ENCODE results near the gene CAPN2.
A peak's percentile ranks its signal among the peaks of the same experiment; 100 is the strongest.

The CAPN2 gene

DNA sequence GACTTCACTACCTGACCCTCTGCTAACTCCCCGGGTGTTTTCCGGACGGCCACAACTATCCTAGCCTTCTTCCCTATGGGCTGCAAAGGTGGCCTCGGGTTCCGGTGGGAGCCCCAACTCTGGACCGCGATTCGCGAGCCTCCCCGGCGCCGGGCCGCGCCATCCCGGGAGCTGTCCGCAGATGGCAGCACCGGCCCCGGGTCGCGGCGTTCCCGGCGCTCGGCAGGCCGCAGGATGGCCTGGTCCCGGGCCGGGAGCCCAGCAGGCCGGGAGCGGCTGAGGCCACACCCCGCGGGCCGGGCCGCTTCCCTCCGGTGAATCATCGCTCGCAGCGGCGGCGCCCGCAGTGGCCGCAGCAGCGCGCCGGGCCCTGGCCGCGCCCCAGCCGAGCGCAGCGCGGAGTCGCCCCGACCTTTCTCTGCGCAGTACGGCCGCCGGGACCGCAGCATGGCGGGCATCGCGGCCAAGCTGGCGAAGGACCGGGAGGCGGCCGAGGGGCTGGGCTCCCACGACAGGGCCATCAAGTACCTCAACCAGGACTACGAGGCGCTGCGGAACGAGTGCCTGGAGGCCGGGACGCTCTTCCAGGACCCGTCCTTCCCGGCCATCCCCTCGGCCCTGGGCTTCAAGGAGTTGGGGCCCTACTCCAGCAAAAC is at the start of gene CAPN2:
Gene CAPN2 (plus strand): TSS at position 346 of the 656 bp plus-strand sequence. CDS start 102 bp downstream, at position 448.
- peak; percentile 79 for DNase-seq

- no peak for DNase-seq
Observed at GRCh38 chr1:223662943-223663342, 49.4 kb upstream of the CAPN2 start.

DNA sequence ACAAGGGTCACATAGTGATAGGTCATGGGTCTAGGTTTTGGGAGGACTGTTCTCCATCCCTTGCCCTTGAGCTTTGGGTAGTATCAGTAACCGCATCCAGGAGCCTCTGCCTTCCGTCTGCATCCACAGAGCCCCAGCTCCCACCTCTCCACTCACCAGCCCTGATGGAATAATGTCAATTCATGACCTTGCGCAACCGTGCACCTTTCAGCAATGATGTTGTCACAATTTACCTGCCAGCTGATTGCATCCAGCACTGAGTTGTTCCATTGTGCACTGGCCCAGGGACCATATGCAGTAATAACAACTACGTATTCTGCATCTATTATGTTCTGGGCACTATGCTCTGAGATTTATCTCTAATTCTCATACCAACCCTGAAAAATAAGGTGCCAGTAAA is 48.2 kb upstream of the CAPN2 start:
- no peak for DNase-seq

GRCh38 chr1:223665592-223666312 is 46.6 kb upstream of the CAPN2 start, which contains the start of gene CAPN8:
Gene CAPN8 (minus strand): TSS chr1:223665701. CDS start chr1:223665646, 55 bp downstream.
- no peak for DNase-seq

DNA sequence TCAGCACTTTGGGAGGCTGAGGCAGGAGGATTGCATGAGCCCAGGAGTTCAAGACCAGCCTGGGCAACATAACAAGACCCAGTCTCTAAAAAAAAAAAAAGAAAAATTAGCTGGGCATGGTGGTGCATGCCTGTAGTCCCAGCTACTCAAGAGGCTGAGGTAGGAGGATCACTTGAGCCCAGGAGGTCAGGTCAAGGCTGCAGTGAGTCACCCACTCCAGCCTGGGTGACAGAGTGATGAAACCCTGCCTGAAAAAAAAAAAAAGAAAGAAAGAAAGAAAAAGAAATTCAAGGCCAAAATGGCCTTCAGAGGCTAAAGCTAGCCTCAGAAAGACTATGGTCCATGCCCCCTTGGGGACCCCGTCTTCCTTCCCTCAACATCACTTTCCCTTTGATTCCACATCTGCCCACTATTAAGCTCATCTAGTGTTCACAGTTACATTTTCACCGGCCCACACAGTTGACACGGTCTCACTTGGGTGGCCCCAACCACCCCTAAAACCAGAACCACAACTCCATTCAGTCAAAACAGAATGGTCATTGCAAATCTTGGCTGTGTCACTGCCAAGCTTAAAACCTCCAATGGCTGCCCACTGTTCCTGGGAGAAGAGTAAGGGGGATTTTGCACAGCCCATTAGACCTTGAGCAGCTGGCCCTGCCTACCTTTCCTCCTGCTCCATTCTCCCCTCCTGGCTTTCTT is 44.7 kb upstream of the CAPN2 start:
- DNase-seq = no peak

GRCh38 chr1:223669003-223669795 is 43.1 kb upstream of the CAPN2 start:
- DNase-seq = no peak

DNA sequence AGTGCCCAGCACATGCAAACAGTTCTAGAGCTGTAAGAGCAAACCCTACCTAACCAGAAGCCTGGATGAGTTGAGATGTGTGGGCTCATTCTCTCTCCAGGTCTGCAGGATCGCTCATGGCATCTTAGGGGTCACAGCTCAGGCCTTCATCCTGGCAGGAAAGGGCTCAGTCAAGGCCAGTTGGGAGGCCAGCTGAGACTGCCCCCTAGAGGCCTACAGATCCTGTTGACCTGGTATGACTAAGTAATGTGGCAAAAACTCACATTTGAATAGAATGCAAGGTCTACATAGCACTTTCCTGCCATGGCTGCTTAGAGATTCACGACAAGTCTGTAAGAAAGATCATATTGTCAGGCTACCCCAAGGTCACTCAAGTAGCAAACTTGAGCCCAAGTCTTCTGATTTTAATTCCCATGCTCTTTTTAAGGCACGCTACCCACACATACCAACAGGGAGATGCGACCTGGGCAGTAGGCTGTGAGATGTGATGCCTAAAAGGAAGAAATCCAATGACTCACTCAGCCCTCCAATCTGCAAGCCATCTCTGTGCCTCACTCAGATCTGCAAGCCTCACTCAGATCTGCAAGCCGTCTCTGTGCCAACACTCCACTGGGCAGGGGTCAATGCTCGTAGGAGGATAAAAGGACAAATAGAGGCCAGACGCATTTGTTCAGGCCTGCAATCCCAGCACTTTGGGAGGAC is 41.7 kb upstream of the CAPN2 start:
- DNase-seq = no peak

DNA sequence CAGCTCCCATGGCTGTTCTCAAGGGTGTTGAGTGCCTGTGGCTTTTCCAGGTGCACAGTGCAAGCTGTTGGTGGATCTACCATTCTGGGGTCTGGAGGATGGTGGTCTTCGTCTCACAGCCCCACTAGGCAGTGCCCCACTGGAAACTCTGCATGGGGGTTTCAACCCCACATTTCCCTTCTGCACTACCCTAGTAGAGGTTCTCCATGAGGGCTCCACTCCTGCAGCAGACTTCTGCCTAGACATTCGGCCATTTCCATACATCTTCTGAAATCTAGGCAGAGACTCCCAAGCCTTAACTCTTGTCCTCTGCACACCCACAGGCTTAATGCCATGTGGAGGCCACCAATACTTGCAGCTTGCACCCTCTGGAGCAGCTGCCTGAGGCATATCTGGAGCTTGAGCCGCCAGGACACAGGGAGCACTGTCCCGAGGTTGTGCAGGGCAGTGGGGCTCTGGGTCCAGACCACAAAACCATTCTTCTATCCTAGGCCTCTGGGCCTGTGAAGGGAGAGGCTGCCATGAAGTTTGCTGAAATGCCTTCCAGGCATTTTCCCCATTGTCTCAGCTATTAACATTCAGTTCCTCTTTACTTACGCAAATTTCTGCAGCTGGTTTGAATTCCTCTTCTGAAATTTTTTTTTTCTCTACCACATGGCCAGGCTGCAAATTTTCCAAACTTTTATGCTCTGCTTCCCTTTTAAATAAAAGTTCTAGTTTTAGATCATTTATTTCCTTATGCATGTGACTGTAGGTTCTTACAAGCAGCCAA is 38.0 kb upstream of the CAPN2 start:
- DNase-seq = no peak

DNA sequence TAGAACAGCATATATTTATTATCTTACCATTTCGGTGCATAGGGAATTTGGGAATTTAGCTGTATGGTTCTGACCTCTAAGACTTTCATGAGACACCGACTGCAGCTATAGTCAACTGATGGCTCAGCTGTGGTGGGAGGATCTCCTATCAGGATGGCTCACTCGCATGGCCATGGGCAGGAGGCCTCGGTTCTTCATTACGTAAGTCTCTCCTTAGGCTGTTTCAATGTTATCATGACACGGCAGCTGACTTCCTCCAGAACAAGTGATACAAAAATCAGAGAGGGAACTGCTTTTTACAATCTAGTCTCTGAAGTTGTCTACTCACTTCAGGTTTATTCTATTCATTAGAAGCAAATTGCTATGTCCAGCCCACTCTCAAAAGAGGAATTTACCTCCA is 33.5 kb upstream of the CAPN2 start:
- DNase-seq = no peak

DNA sequence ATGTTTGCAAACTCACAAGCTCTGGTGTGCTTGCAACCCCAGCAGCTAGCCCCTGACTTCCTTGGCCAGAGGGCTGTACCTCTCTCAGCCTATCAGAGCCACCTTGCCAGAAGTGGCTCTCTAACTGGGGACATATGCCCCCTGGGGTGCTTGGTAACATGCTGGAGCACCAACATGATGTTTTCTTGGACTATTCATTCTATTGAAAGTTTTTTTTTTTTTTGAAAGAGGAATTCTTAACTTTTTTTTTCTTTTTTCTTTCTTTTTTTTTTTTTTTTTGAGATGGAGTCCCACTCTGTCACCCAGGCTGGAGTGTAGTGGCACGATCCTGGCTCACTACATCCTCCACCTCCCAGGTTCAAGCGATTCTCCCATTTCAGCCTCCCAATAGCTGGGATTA is 32.2 kb upstream of the CAPN2 start:
- no peak for DNase-seq

DNA sequence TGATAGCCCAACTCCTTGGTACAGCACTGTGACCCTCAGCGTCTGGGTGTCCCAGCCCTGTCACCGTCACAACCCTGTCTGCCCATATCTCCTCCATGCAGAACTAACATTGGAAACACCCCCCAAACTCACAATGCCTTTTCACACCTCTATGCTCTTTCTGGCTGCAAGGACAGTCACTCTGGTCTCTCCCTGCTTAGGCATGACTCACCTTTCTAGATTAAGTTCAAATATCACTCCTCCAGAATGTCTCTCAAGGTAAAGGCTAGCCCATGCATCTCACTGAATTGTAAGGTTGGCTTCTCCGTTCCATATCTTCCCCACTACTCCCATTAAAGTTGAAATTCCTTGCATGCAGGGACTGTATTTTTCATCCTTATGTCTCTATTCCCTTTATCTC is 29.8 kb upstream of the CAPN2 start:
- DNase-seq = no peak

DNA sequence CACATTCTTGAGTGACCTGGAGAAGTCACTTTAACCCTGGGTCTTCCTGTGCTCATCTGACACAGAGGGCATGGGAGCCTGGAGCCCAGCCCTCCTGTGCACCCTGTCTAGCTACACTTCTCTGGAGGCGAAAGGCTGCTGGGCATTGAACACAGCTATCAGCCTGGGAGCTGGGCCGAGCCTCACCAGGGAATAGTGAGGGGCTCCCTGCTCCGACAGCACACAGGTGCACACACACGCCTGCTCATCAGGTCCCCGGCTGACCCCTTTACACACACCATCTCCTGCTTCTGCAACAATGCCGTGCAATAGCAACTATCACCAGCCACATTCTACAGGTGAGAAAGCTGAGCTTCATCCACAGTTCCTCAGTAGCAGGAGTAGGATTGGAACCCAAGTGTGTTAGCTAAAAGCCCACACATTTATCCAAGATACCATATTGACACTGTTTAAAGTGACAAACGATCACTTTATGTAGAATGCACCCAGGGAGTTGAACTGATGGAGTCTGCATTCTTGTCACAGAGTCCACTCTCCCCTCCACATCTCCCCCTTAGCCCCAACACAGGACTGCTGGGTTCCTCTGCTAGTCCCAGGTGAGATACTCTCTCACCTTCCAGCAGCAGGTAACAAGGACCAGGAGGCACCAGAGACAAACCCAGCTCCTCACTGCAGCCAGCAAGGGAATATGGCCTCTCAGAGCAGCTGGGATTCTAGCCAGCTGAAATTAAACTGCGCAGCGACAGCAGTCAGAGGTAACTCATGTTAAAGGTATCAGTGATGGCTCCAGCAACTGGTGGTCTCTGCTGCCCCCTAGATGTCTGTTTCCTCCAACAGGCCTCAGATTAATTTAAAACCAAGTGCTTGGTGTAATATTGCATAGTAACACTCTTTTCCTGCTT is 28.5 kb upstream of the CAPN2 start:
- DNase-seq = peak; percentile 64

DNA sequence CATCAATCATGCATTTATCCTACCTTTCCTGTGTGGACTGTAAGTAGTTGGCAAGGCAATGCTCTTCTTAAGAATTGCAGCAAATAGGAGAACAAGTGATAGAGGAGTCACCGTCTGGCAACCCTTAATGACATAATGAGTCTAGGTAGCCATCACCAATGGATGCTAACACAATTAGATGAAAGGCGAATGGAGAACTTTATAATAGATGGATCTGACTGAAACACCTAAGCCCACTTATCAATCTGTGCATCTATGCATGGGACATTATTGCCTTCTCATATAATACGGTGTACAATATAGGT is 27.9 kb upstream of the CAPN2 start:
- DNase-seq = no peak

DNA sequence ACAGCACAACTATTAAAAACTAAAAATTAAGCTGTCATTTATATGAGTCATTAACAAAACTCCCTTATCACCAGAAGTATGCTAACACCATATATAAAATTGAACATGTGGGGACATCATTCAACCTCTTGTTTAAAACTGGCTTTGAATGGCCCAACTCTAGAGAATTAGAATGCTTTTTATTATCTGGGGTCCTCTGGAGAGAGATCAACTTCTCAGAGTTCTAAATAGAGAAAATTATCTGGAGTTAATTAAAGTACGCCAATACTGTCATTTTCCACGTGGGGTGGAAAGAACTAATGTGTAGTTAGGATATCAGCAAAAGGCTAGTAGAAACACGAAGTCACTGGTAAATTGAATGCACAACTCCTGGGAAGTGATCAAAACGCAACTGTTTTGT is 21.2 kb upstream of the CAPN2 start:
- DNase-seq = no peak

- DNase-seq = no peak
Observed at GRCh38 chr1:223695014-223695548, 17.3 kb upstream of the CAPN2 start.

GRCh38 chr1:223695941-223696340 is 16.4 kb upstream of the CAPN2 start:
- no peak for DNase-seq

- DNase-seq = no peak
Observed at GRCh38 chr1:223700388-223700918, 11.9 kb upstream of the CAPN2 start.

DNA sequence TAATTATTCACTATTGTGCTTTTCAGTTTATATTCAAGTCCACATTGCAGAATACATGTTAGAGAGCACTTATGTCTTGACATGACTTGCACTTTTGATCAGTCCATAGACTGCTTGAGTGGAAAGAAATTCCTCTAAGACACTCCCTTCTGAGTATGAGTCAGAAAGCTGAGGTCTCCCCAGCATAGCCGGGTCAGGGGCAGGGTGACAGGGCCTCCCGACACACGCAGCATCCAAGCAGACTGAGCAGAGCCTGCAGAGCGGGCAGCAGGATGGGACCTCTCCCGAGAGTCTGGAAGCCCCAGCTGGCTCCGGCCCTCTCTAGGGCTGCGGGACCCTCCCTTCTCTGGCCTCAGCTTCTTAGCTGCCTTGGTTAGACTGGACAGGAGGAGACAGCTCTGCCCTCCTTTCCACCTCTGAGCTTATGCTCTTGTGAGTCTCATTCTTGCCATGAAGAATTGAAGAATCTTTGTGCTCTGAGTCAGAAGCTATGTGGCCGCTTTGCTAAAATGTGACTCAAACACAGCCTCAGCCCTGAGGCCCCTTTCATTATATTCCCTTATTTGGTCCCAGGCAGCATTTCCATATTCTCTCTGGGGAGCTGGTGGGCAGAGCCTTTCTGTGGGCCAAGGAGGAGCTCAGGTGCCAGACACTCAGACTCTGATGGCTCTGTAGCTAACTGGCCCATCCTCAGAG is 11.2 kb upstream of the CAPN2 start:
- peak; percentile 72 for DNase-seq
